RWPE1 (cell line): ENCODE results near the gene NCAM1.

ENCODE experiments used
- CTCF ChIA-PET: fragments of 350-600 bp; sonication (Branson Sonifier 250); formaldehyde crosslinking; extraction: SDS; loops from one replicate; lab custom pipeline; 2021; lab: Yijun Ruan, JAX
- POLR2A ChIA-PET: fragments of 400-600 bp; formaldehyde crosslinking; extraction: SDS; loops from one replicate; lab custom pipeline; 2020; ENCODE audit warnings: antibody characterized with exemption; ENCODE audit not compliant: low non-redundant PET; lab: Yijun Ruan, JAX
- DNase-seq: peaks from one replicate; pipeline ENCODE4 v3.0.0; 2012; ENCODE audit warnings: low spot score
- H3K27ac ChIP-seq: fragments of 450-650 bp; 2 replicates; pipeline ENCODE4 v1.5.1; 2017
- TF ChIP-seq, protein P1 (sequence below): fragments of 450-650 bp; conservative IDR thresholded peaks from 2 replicates; pipeline ENCODE4 v1.5.1; 2017; ENCODE audit warnings: low read depth, mild to moderate bottlenecking

NCAM1 gene

GRCh38 chr11:113160808-113161124 lies 199.5 kb downstream of the NCAM1 start:
- TF ChIP-seq, protein P1, sequence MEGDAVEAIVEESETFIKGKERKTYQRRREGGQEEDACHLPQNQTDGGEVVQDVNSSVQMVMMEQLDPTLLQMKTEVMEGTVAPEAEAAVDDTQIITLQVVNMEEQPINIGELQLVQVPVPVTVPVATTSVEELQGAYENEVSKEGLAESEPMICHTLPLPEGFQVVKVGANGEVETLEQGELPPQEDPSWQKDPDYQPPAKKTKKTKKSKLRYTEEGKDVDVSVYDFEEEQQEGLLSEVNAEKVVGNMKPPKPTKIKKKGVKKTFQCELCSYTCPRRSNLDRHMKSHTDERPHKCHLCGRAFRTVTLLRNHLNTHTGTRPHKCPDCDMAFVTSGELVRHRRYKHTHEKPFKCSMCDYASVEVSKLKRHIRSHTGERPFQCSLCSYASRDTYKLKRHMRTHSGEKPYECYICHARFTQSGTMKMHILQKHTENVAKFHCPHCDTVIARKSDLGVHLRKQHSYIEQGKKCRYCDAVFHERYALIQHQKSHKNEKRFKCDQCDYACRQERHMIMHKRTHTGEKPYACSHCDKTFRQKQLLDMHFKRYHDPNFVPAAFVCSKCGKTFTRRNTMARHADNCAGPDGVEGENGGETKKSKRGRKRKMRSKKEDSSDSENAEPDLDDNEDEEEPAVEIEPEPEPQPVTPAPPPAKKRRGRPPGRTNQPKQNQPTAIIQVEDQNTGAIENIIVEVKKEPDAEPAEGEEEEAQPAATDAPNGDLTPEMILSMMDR, result no peak
- POLR2A ChIA-PET, result no interaction called here

DNA sequence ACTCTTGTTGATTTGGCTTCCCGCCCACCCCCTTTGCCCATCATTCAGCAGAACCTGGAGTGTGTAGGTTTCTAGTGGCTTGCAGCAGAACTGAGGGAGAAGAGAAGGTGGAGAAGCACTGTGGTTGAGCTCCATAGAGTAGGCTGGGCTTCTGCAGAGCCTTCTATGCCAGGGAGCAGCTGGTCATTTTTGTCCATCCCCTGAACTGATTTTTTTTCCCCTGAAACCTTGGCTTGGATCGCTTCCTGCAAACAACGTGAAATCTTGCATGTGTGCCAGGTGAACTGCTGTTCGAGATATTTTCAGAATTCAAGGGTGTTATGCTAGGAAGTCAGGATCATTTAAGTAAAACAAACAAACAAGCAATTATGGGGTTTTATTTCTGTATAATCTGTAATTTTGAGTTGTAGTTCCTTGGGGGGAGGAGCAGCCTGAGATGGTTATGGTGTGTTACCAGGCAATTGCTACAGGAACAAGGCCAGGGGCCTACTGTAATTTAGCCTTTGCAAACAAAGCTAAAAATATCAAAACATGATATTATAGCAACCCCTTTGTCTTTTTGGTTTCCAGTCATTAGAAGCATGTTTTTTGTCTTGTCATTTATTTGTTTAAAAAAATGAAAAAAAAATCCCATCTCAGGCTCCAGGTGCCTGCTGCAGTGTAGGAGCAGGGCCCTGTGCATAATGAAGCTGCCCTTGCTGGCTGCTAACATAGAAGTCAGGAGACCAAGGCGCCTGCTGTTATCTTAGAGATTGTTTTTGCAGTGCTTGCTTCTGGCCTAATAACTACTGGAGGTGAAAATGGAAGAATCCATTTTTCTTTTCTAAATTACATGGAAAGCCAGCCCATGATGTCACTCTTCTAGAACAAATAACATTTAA lies 200.7 kb downstream of the NCAM1 start:
- H3K27ac ChIP-seq, result no peak overlapping the region
- POLR2A ChIA-PET, result no interaction called here
- TF ChIP-seq, protein P1, result no peak
- no peak for DNase-seq
- CTCF ChIA-PET, result no interaction called here

More at GRCh38 chr11:113160808-113161124, 199.5 kb downstream of the NCAM1 start:
- no peak overlapping the region for H3K27ac ChIP-seq
- no peak for DNase-seq
- CTCF ChIA-PET, result interaction anchor here (0.6 kb wide), 1 partner anchor 244 kb away, joined by 3 read pairs; no protein-coding TSS in a partner anchor

- CTCF ChIA-PET, result no interaction called here
- DNase-seq, result no peak
- TF ChIP-seq, protein P1, result no peak
- no peak overlapping the region for H3K27ac ChIP-seq
- POLR2A ChIA-PET, result no interaction called here
These were observed 201.4 kb downstream of the NCAM1 start for GRCh38 chr11:113162592-113162962.

DNA sequence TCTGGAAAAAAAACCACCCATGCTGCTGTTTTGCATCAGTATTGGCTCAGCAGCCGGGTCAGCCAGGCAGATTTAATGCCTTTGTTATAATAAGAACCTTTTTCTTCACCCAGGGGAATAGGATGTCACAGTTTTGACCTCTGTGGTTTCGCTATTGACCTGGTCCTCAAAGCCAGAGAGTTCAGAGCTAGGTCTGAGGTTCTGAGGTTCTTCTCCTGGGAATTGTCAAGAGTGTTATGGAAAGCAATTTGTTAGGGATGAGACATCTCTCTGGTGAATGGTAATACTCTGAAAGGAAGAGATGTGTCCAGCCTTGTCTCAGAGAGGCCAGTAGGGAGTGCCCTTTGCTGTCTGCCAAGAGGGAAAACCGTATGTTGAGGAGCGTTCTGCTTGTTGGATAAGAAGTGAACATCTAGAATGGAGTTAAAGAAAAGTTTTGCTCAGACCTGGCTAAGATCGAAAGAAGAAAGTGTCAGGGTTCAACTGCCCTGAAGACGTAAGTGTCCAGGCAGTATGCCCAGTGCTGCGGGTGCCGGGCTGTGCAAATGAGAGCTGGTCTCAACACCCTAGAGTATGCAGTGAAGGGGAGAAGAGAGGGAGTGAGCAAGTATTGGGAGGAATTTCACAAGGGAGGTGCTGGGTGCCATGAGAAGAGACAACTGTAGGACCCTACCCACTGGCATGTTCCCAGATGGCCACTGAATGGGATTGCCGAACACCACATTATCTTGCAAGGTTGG lies 202.2 kb downstream of the NCAM1 start:
- no peak overlapping the region for H3K27ac ChIP-seq
- no peak for DNase-seq
- ChIA-PET POLR2A (no interaction called here), CTCF (no interaction called here)
- TF ChIP-seq, protein P1, result no peak

- ChIA-PET CTCF (no interaction called here), POLR2A (no interaction called here)
- TF ChIP-seq, protein P1, result no peak
- no peak overlapping the region for H3K27ac ChIP-seq
- no peak for DNase-seq
These were observed 205.1 kb downstream of the NCAM1 start for GRCh38 chr11:113166280-113166679.

DNA sequence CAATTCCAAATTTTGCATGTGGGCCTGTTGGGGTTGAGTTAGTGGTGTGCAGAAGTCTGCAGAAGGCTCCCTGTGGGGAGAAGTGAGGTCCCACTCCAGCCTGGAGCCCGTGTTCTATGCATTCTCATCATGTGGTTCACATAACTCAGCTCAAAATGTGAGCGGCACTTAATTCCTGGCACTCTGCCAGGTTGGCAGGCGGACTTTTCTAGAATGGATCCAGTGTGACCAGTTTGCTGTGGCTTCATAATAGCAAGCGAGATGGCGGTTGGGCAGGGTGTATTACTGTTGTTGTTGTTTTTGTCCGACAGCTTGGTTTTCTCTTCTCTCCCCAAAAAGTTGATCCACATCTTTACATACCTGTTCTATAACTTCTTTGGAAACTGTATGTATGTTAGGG lies 206.4 kb downstream of the NCAM1 start:
- CTCF ChIA-PET, result no interaction called here
- POLR2A ChIA-PET, result no interaction called here
- TF ChIP-seq, protein P1, result no peak
- DNase-seq, result no peak
- no peak overlapping the region for H3K27ac ChIP-seq
